ENCODE results near the gene CDH26.

CDH26 gene

GRCh38 chr20:60063048-60063451, 104.8 kb downstream of the CDH26 start:
- TF ChIP-seq ZFX (IDR thresholded peaks at IDR 0.05; ENCODE audit: borderline replicate concordance): no peak
- no peak for TF ChIP-seq CTCF (IDR thresholded peaks at IDR 0.05)
- H3K27ac ChIP-seq: no peak overlapping the region

GRCh38 chr20:60063739-60064380, 105.6 kb downstream of the CDH26 start:
- TF ChIP-seq CTCF (IDR thresholded peaks at IDR 0.05) (no peak), ZFX (IDR thresholded peaks at IDR 0.05; ENCODE audit: borderline replicate concordance) (no peak)
- H3K27ac ChIP-seq: no peak overlapping the region

All from 22Rv1 (cell line).